GM18505 (cell line): ENCODE data around the gene OSBP2.

Source experiments
- ATAC-seq: cut with Tn5 transposase; IDR thresholded peaks from one replicate; pipeline ENCODE4 v1.9.1; 2021; ENCODE audit not compliant: unreplicated experiment
- POLR2A ChIP-seq: IDR thresholded peaks from 4 replicates; pipeline ENCODE4 v1.6.1; 2011; ENCODE audit warnings: borderline replicate concordance; ENCODE audit not compliant: insufficient read depth, insufficient read length; ENCODE audit errors: extremely low read depth

Gene OSBP2

DNA sequence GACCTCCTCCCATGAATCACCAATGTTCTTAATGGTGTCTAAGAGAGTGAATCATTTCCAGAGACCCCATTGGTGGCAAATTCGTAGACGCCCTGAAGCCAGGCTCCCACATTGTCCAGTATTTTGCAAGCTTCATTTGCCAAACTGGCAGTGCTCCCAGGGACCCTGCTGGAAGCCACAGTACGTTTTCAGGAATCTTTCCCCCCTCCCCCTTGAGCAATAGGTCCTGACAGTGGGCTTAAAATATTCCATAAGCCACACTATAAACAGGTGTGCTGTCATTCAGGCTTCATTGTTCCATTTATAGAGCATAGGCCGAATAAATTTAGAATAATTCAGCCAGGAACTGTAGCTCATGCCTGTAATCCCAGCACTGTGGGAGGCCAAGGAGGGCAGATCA, 148.6 kb downstream of the OSBP2 start:
- ATAC-seq: no peak
- no peak for TF ChIP-seq POLR2A

- ATAC-seq: no peak
- no peak for TF ChIP-seq POLR2A
Observed at GRCh38 chr22:30847583-30847982, 152.9 kb downstream of the OSBP2 start.

- no peak for TF ChIP-seq POLR2A
- no peak for ATAC-seq
Observed at GRCh38 chr22:30855266-30855665, 160.6 kb downstream of the OSBP2 start.

DNA sequence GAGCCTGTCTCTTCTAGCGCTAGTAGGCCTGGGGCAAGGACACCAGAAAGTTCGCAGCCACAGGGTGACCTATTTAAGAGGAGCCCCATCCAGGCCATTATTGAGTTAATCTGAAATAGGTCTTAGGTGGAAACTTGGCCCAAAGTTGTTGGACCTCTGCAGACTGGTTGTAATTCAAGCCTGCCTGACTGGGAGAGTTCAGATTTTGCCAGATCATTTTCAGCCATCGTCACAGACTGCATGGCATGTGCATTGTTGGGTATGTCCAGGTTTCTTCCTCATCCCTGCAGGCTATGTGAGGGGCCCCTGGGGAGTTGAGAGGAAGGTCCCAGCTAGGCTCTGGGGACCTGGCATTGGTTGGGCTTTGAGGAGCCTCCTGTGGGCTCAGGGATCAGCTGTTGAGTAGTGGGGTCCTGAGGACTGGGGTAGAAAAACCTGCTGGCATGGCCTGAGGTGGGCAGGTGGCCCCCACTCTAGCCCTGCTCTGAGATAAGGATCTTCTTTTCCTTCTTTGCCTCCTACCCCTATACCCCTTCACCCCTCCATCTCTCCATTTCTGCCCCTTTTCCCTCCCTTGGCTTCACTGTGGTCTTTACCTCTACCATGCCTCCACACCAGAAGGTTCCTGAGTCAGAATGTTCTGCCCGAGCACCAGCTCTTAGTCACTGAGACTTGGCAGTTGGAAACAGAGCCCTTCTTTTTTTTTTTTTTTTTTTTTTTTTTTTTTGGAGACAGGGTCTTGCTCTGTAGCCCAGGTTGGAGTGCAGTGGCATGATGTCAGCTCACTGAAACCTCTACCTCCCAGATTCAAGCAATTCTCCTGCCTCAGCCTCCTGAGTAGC, 161.2 kb downstream of the OSBP2 start:
- TF ChIP-seq POLR2A: no peak
- ATAC-seq: no peak

GRCh38 chr22:30856741-30857502, 162.2 kb downstream of the OSBP2 start:
- no peak for ATAC-seq
- no peak for TF ChIP-seq POLR2A

DNA sequence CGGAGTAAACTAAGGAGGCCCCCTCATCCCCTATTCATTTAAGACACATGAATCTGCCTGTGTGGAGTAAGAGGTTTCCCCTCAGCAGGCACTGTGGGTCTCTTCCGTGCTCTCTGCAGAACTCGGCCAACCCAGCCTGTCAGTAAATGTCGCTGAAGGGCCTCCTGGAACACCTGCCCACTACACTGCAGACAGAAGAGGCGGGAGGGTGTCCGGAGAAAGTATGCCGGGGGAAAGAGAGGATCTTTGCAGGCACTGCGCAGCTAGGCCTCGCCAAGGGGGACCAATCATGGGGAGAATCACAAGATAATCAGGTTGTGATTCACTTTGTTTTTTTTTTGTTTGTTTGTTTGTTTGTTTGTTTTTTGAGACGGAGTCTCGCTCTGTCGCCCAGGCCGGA, 163.1 kb downstream of the OSBP2 start:
- TF ChIP-seq POLR2A: no peak
- ATAC-seq: no peak

GRCh38 chr22:30858976-30859713, 164.5 kb downstream of the OSBP2 start:
- ATAC-seq: no peak
- TF ChIP-seq POLR2A: no peak

- ATAC-seq: no peak
- no peak for TF ChIP-seq POLR2A
Observed at GRCh38 chr22:30859714-30860095, 165.0 kb downstream of the OSBP2 start.

DNA sequence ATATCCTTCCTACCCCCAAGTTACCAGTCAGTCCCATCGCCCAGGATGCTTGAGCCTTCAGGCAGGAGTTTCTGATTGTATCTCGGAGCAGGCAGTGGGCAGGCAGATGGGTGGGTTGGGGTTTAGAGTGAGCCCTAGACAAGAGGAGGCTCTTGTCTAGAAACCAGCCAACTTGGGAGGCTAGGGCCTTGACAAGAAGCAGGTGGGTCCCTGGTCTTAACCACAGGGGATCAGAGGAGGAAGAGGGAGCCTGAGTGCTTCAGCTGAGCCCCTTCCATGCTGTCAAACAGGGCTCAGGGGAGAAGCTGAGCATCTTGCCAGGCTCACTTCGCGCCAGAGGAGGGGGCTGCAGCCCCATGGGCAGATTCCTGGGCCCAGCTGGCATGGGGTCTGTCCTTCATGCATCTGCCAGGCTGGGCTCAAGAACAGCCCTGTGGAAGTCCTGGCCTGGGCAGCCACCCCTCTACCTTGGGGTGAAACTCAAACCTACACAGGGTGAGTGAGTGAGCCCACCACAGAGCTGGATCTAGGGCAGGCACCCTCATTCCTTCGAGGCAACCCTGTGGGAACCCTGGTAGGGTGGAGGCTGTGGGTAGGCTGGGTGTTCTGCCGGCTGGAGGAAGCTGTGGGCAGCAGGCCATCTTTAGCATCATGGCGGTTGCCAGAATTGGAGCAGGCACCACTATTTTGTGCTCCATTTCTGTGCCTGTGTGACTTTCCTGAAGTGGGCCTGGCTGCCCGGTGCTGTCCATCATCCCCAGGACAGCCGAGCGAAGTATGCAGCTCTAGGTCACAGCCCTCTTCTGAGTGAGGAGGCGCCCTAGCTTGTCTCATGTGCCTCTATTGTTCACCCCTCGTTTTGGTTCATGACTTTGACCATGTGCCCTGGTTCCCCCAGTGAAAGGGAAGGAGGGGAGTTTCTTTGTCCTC, 165.8 kb downstream of the OSBP2 start:
- TF ChIP-seq POLR2A: no peak
- ATAC-seq: no peak

GRCh38 chr22:30861131-30861530, 166.5 kb downstream of the OSBP2 start:
- no peak for ATAC-seq
- no peak for TF ChIP-seq POLR2A

DNA sequence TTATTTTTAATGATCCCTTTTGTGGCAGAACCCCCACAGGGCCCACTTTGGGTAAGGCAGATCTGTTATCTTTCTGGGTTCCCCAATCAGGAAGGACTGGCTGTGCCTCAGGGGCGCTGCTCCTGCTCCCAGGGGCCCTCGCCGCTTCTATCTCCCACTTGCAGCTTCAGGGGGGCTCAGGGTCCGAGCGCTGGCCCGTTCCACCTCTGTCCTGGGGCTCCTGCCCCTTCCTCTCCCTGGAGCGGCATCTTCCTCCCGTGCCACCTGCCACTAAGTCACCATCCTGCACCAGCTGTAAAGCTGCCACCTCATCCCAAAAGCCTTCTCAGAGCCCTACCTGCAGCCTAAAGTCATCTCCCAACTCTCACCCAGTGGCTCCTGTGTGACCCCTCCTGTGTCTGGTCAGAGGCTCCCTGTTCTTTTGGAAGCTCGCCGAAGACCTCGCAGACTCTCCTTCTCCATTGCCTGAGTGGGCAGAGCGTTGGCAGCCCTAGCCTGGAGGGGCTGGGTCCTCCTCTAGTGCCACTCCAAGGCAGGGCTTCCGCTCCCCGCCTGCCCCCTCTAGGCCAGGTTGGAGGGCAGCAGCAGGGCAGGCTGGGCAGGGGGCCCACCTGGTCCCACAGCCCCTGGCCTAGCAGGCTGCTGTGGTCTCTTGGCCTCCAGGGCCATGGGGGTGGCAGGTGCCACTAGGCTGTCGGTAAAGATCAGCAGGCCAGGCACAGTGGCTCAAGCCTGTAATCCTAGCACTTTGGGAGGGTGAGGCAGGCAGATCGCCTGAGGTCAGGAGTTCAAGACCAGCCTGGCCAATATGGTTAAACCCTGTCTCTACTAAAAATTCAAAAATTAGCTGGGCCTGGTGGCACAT, 167.2 kb downstream of the OSBP2 start:
- no peak for ATAC-seq
- TF ChIP-seq POLR2A: no peak
